ENCODE measurements around the gene CENPL.

- TF ChIP-seq, protein P1, sequence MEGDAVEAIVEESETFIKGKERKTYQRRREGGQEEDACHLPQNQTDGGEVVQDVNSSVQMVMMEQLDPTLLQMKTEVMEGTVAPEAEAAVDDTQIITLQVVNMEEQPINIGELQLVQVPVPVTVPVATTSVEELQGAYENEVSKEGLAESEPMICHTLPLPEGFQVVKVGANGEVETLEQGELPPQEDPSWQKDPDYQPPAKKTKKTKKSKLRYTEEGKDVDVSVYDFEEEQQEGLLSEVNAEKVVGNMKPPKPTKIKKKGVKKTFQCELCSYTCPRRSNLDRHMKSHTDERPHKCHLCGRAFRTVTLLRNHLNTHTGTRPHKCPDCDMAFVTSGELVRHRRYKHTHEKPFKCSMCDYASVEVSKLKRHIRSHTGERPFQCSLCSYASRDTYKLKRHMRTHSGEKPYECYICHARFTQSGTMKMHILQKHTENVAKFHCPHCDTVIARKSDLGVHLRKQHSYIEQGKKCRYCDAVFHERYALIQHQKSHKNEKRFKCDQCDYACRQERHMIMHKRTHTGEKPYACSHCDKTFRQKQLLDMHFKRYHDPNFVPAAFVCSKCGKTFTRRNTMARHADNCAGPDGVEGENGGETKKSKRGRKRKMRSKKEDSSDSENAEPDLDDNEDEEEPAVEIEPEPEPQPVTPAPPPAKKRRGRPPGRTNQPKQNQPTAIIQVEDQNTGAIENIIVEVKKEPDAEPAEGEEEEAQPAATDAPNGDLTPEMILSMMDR (IDR thresholded peaks at IDR 0.05; ENCODE audit: borderline replicate concordance, extremely low read depth, low read length, poor library complexity, severe bottlenecking): no peak
- TF ChIP-seq EZH2 (IDR thresholded peaks at IDR 0.05; ENCODE audit: borderline replicate concordance, low read depth, low read length, severe bottlenecking): no peak
These were observed 43.1 kb upstream of the CENPL start, which contains the start of gene GAS5 for GRCh38 chr1:173867753-173868265.

All from DND-41 (cell line).